Ishikawa (cell line): ENCODE data around the gene NPAS3.

Experiments
- CEBPB ChIP-seq: IDR thresholded peaks from 2 replicates; pipeline ENCODE4 v1.6.1; 2012
- CREB1 ChIP-seq: IDR thresholded peaks from 2 replicates; pipeline ENCODE4 v1.6.1; 2012; ENCODE audit warnings: low read depth
- EGR1 ChIP-seq: IDR thresholded peaks from 2 replicates; pipeline ENCODE4 v1.6.1; 2012
- EP300 ChIP-seq: IDR thresholded peaks from 2 replicates; pipeline ENCODE4 v1.6.1; 2012; ENCODE audit warnings: borderline replicate concordance
- FOXM1 ChIP-seq: IDR thresholded peaks from 2 replicates; pipeline ENCODE4 v1.6.1; 2012; ENCODE audit warnings: low read depth, borderline replicate concordance
- NFIC ChIP-seq: IDR thresholded peaks from 2 replicates; pipeline ENCODE4 v1.6.1; 2012
- RAD21 ChIP-seq: IDR thresholded peaks from 2 replicates; pipeline ENCODE4 v1.6.1; 2012; ENCODE audit warnings: low read depth
- TAF1 ChIP-seq: IDR thresholded peaks from 2 replicates; pipeline ENCODE4 v1.6.1; 2012; ENCODE audit warnings: low read depth, mild to moderate bottlenecking
- TCF12 ChIP-seq: IDR thresholded peaks from 2 replicates; pipeline ENCODE4 v1.6.1; 2012; ENCODE audit warnings: low read depth
- TEAD4 ChIP-seq: IDR thresholded peaks from 2 replicates; pipeline ENCODE4 v1.6.1; 2012
- YY1 ChIP-seq: IDR thresholded peaks from 2 replicates; pipeline ENCODE4 v1.6.1; 2012; ENCODE audit warnings: low read depth
- ZBTB7A ChIP-seq: IDR thresholded peaks from 2 replicates; pipeline ENCODE4 v1.6.1; 2012; ENCODE audit warnings: low read depth
- TF ChIP-seq, protein P1 (sequence below): IDR thresholded peaks from 2 replicates; pipeline ENCODE4 v1.6.1; 2012
- TF ChIP-seq, protein P2 (sequence below): IDR thresholded peaks from 2 replicates; pipeline ENCODE4 v1.6.1; 2012; ENCODE audit warnings: low read depth, mild to moderate bottlenecking

NPAS3 gene

DNA sequence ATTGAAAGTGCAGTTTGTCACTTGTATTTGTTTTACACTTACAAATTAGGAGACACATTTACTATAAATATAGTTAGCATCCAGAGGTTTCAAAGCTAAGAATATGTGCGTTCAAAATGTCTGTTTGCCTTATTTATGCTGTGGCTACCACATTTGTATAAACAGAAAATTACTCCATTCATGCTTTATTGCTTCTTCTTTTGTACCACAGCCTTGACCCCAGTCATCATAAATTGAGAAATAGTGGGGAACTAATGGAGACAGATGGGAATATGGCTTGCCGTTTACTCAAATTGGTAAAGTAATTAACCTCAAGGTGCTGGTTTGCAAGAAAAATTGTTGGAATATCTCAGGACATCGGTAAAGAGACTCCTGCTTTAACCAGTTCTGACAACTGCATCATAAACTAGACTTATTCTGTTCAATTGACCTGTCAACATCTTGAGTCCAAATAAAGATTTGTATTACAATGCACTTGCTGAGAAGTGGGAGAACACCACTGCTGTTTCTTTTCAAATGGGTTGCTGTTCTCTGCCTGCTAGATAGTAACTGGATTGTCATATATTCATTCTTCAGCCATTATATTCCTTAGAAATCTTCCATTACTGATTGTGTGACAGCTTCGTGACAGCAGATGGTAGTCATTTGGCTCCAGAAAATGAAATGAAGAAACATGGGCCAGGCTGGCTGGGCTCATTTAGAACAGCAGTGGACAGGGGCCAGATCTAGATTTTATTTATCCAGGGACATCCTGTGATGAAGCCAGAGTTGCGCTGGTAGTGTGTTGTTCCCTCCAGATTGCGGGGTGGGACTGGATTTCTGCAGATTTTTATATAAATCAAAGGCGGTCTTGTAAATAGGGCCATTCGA, 657.8 kb downstream of the NPAS3 start:
- TF ChIP-seq, protein P1, sequence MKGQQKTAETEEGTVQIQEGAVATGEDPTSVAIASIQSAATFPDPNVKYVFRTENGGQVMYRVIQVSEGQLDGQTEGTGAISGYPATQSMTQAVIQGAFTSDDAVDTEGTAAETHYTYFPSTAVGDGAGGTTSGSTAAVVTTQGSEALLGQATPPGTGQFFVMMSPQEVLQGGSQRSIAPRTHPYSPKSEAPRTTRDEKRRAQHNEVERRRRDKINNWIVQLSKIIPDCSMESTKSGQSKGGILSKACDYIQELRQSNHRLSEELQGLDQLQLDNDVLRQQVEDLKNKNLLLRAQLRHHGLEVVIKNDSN = no peak
- TF ChIP-seq TAF1 (no peak), EP300 (no peak), ZBTB7A (no peak), TCF12 (no peak), RAD21 (no peak), EGR1 (no peak)
- TF ChIP-seq, protein P2, sequence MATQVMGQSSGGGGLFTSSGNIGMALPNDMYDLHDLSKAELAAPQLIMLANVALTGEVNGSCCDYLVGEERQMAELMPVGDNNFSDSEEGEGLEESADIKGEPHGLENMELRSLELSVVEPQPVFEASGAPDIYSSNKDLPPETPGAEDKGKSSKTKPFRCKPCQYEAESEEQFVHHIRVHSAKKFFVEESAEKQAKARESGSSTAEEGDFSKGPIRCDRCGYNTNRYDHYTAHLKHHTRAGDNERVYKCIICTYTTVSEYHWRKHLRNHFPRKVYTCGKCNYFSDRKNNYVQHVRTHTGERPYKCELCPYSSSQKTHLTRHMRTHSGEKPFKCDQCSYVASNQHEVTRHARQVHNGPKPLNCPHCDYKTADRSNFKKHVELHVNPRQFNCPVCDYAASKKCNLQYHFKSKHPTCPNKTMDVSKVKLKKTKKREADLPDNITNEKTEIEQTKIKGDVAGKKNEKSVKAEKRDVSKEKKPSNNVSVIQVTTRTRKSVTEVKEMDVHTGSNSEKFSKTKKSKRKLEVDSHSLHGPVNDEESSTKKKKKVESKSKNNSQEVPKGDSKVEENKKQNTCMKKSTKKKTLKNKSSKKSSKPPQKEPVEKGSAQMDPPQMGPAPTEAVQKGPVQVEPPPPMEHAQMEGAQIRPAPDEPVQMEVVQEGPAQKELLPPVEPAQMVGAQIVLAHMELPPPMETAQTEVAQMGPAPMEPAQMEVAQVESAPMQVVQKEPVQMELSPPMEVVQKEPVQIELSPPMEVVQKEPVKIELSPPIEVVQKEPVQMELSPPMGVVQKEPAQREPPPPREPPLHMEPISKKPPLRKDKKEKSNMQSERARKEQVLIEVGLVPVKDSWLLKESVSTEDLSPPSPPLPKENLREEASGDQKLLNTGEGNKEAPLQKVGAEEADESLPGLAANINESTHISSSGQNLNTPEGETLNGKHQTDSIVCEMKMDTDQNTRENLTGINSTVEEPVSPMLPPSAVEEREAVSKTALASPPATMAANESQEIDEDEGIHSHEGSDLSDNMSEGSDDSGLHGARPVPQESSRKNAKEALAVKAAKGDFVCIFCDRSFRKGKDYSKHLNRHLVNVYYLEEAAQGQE = no peak

DNA sequence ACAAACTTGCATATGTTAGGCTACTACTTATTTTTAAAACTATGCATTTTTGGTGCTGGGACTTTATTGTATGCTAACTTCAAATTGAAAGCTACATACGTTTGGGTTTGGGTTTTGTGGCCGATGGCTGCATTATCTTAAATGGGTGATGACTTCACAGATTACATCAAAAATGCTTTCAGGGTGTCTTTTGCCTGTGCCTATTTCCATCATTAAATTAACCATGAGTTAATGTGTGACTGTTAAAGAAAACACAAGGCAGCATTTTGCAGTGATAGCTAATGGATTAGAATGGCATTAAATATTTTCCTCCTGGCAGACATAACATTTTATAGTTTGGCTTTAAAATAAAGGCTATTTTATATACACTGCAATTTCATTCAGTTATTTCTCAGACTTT, 659.9 kb downstream of the NPAS3 start:
- TF ChIP-seq YY1 (no peak), EP300 (no peak), TCF12 (no peak), TAF1 (no peak), ZBTB7A (no peak), EGR1 (no peak), TEAD4 (no peak), FOXM1 (no peak), RAD21 (no peak), CEBPB (no peak), CREB1 (no peak)
- TF ChIP-seq, protein P1 = no peak

DNA sequence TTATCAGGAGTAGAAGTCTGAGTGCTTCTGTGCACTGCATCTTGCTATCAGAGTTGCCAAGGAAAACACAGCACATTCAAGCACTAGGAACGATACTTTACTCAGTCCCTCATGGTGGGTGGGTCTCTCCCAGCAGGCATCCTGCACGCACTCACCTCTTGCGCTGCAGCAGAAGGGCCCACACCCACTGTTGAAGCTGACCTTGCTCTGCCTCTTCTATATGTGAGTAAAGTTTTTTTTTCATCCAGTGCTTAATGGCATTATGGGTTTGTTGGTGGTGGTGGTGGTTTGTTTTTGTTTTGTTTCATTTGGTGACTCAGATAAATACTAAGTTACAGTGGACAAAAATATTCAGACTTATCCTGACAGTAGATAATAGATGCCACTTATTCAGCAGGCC, 663.7 kb downstream of the NPAS3 start:
- TF ChIP-seq TCF12 (no peak), EP300 (no peak), TEAD4 (no peak), CEBPB (no peak), TAF1 (no peak), ZBTB7A (no peak), RAD21 (no peak), CREB1 (no peak)
- TF ChIP-seq, protein P2 = no peak
- TF ChIP-seq, protein P1 = no peak

DNA sequence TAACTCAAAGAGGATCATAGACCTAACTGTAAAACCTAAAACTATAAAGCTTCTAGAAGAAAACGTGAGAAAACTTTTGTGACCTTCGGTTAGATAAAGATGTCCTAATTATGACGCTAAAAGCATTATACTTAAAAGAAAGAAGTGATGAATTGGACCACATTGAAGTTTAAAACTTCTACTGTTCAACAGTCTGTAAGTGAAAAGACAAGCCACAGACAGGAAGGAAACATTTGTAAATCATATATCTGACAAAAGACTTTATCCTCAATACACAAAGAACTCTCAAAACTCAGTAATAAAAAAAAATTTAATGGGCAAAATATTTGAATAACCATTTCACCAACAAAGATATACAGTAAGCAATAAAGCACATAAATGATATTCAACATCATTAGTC, 667.9 kb downstream of the NPAS3 start:
- TF ChIP-seq TEAD4 (no peak), YY1 (no peak)
- TF ChIP-seq, protein P1 = no peak

DNA sequence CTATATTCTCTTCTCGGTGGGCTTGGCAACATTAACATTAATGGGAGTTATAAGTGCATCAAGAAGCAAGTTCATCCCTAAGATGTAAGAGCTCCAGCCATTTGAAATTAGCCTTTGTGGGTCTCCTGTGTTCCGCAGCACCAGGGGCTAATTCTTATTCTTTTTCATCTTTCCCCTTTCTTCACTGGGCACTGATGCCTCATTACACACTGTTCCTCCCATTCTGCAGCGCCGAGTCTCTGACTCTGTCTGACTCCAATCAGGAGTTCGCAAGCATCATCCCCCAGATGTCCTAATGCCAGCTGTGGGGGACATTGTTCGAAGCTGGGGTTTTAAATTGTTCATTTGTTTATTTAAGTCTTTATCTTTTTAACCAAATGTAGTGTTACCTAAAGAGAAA, 670.9 kb downstream of the NPAS3 start:
- no peak for TF ChIP-seq EGR1
- TF ChIP-seq, protein P1 = no peak
- no peak for TF ChIP-seq NFIC
